ENCODE results near the gene FARS2. TPM values are rescaled to one million over a fixed set of nuclear protein-coding genes. Genes with fewer than 3 reads are reported as not detected.
A peak's percentile ranks its signal among the peaks of the same experiment; 100 is the strongest.

FARS2 gene
- total and polyA plus RNA-seq, 5 donors = 13.9 to 19.6 (median 16.7) TPM

GRCh38 chr6:5274231-5274630, 12.9 kb downstream of the FARS2 start:
- DNase-seq = no peak

GRCh38 chr6:5275497-5275896, 14.2 kb downstream of the FARS2 start:
- WGBS = 80% methylated on average over 2 of the region's 2 CpGs
- H3K4me3 ChIP-seq (ENCODE audit: low read length) = no peak overlapping the region
- DNase-seq = no peak
- no peak overlapping the region for H3K27ac ChIP-seq (ENCODE audit: low read length)
- no peak for ATAC-seq
- intact Hi-C loops (cut with DNase I) = no loop called here
- H3K9me3 ChIP-seq (ENCODE audit: control insufficient read depth, low read length) = no peaks in the 10 kb centered on the region
- H3K4me1 ChIP-seq (ENCODE audit: control insufficient read depth, insufficient read depth, low read length) = no peaks in the 10 kb centered on the region
- no peaks in the 10 kb centered on the region for H3K27me3 ChIP-seq (ENCODE audit: control insufficient read depth, insufficient read depth)

More at GRCh38 chr6:5274231-5274630, 12.9 kb downstream of the FARS2 start:
- no peak for ATAC-seq
- Histone ChIP-seq H3K27ac (ENCODE audit: low read length) (no peak overlapping the region), H3K4me1 (ENCODE audit: control insufficient read depth, insufficient read depth, low read length) (no peaks in the 10 kb centered on the region), H3K27me3 (ENCODE audit: control insufficient read depth, insufficient read depth) (no peaks in the 10 kb centered on the region), H3K4me3 (ENCODE audit: low read length) (no peak overlapping the region), H3K9me3 (ENCODE audit: control insufficient read depth, low read length) (no peaks in the 10 kb centered on the region)
- intact Hi-C loops (cut with DNase I) = no loop called here
- WGBS = 97% methylated on average over 3 of the region's 3 CpGs

DNA sequence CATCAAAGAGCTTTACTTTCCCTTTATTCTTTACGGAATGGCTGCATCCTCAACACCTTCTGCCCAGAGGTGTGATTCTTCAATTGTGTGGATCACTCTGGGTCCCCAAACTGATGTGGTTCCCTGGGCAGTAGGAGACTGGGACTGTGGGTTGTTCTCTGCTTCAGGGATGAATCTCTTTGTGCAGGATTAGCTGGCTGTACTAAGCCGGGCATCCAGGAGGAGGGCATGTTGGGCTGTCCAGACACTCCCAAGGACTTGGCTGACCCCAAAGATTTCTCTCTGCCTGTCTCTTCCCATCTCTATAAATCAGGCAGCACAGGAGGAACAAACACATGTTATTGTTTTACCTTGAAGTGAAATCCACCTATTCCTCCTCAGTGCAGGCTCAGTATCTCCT, 15.3 kb downstream of the FARS2 start:
- DNase-seq (no peak), ATAC-seq (no peak)
- Histone ChIP-seq H3K4me1 (ENCODE audit: control insufficient read depth, insufficient read depth, low read length) (no peaks in the 10 kb centered on the region), H3K27me3 (ENCODE audit: control insufficient read depth, insufficient read depth) (no peaks in the 10 kb centered on the region), H3K4me3 (ENCODE audit: low read length) (no peak overlapping the region), H3K9me3 (ENCODE audit: control insufficient read depth, low read length) (no peaks in the 10 kb centered on the region), H3K27ac (ENCODE audit: low read length) (no peak overlapping the region)
- WGBS = 90% methylated on average over 2 of the region's 2 CpGs
- intact Hi-C loops (cut with DNase I) = no loop called here

DNA sequence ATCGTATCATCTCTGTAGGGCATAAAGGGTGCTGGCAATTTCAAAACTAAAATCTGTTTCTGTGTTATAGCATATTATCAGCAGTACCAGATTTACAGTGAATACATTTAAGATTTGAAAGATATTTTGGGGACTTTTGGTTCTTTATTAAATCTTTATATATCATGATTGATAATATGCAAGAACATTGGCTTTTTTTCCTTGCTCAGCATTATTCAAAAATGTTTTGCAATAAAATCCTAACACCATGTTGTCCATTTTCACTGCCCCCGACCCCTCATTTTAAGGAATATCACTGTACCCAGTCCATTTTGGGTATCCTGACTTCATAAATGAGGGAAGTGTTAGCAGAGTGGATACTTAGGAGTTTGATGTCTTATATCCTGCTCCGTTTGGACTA, 16.3 kb downstream of the FARS2 start:
- H3K27ac ChIP-seq (ENCODE audit: low read length) = no peak overlapping the region
- intact Hi-C loops (cut with DNase I) = no loop called here
- 91% methylated on average over 3 of the region's 3 CpGs for WGBS
- DNase-seq (no peak), ATAC-seq (no peak)
- H3K9me3 ChIP-seq (ENCODE audit: control insufficient read depth, low read length) = no peaks in the 10 kb centered on the region
- no peaks in the 10 kb centered on the region for H3K27me3 ChIP-seq (ENCODE audit: control insufficient read depth, insufficient read depth)
- no peaks in the 10 kb centered on the region for H3K4me1 ChIP-seq (ENCODE audit: control insufficient read depth, insufficient read depth, low read length)
- no peak overlapping the region for H3K4me3 ChIP-seq (ENCODE audit: low read length)

DNA sequence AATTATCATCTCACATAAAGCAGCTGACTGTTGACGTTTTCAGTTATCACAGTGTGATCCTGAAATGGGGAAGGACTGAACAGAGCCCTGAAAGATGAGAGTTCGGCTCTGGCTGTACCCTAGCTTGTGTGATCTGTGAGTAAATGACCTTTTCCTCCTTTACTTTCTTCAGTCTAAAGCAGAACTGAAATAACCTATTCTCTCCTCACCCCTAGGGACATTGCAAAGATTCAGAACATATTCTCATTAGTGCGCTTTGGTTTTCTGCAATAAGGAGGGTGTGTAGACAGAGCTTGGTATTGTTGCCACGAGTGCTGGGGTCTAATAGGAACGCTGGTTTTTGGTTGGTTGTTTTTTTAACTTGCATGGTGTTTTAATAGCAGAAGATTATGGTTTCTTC, 16.7 kb downstream of the FARS2 start:
- Histone ChIP-seq H3K27me3 (ENCODE audit: control insufficient read depth, insufficient read depth) (no peaks in the 10 kb centered on the region), H3K9me3 (ENCODE audit: control insufficient read depth, low read length) (no peaks in the 10 kb centered on the region), H3K4me1 (ENCODE audit: control insufficient read depth, insufficient read depth, low read length) (no peaks in the 10 kb centered on the region), H3K27ac (ENCODE audit: low read length) (no peak overlapping the region), H3K4me3 (ENCODE audit: low read length) (no peak overlapping the region)
- intact Hi-C loops (cut with DNase I) = no loop called here
- DNase-seq = no peak
- ATAC-seq = no peak
- WGBS = 88% methylated on average over 5 of the region's 5 CpGs

DNA sequence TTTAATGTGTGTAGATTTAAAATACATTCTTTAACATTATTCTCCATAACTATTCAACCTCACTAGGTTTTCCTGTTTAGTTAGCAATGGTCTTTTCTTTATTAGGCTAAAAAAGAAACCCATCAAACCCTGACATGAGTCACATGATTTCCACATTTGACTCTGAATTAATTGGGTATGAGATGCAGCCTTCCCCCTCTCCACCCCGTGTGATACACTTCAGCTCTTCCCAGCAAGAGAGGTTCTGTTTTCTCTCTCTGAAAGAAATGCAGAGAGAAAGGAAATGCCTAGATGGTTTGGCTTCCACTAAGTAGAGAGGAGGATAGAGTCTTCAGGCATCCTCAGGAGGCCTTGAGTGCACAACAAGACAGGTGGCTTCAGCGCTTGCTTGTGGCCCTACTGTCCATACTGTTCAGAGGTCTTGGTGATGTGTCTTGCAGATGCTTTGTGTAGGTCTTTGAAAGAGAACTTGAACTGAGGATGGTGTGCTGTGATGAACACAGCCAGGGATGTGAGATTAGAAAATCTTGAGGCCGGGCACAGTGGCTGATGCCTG, 17.3 kb downstream of the FARS2 start:
- Histone ChIP-seq H3K9me3 (ENCODE audit: control insufficient read depth, low read length) (no peaks in the 10 kb centered on the region), H3K27ac (ENCODE audit: low read length) (no peak overlapping the region), H3K4me3 (ENCODE audit: low read length) (no peak overlapping the region), H3K27me3 (ENCODE audit: control insufficient read depth, insufficient read depth) (no peaks in the 10 kb centered on the region), H3K4me1 (ENCODE audit: control insufficient read depth, insufficient read depth, low read length) (no peaks in the 10 kb centered on the region)
- no peak for DNase-seq
- ATAC-seq = no peak
- WGBS = 88% methylated on average over 3 of the region's 3 CpGs
- intact Hi-C loops (cut with DNase I) = no loop called here

- DNase-seq (no peak), ATAC-seq (no peak)
- 97% methylated on average over 2 of the region's 2 CpGs for WGBS
- Histone ChIP-seq H3K4me3 (ENCODE audit: low read length) (no peak overlapping the region), H3K4me1 (ENCODE audit: control insufficient read depth, insufficient read depth, low read length) (no peaks in the 10 kb centered on the region), H3K9me3 (ENCODE audit: control insufficient read depth, low read length) (no peaks in the 10 kb centered on the region), H3K27ac (ENCODE audit: low read length) (no peak overlapping the region), H3K27me3 (ENCODE audit: control insufficient read depth, insufficient read depth) (no peaks in the 10 kb centered on the region)
- intact Hi-C loops (cut with DNase I) = no loop called here
Observed at GRCh38 chr6:5279891-5280338, 18.6 kb downstream of the FARS2 start.

GRCh38 chr6:5280920-5281319, 19.6 kb downstream of the FARS2 start:
- DNase-seq (no peak), ATAC-seq (no peak)
- no peak overlapping the region for H3K27ac ChIP-seq (ENCODE audit: low read length)
- H3K4me3 ChIP-seq (ENCODE audit: low read length) = no peak overlapping the region
- H3K27me3 ChIP-seq (ENCODE audit: control insufficient read depth, insufficient read depth) = no peaks in the 10 kb centered on the region
- intact Hi-C loops (cut with DNase I) = no loop called here
- 71% methylated on average over 2 of the region's 2 CpGs for WGBS
- no peaks in the 10 kb centered on the region for H3K4me1 ChIP-seq (ENCODE audit: control insufficient read depth, insufficient read depth, low read length)
- no peaks in the 10 kb centered on the region for H3K9me3 ChIP-seq (ENCODE audit: control insufficient read depth, low read length)

- ATAC-seq = no peak
- 73% methylated on average over 9 of the region's 9 CpGs for WGBS
- Histone ChIP-seq H3K4me1 (ENCODE audit: control insufficient read depth, insufficient read depth, low read length) (peaks cover 5% of the 10 kb centered on the region), H3K4me3 (ENCODE audit: low read length) (no peak overlapping the region), H3K9me3 (ENCODE audit: control insufficient read depth, low read length) (no peaks in the 10 kb centered on the region), H3K27me3 (ENCODE audit: control insufficient read depth, insufficient read depth) (no peaks in the 10 kb centered on the region), H3K27ac (ENCODE audit: low read length) (no peak overlapping the region)
- intact Hi-C loops (cut with DNase I) = no loop called here
- no peak for DNase-seq
Observed at GRCh38 chr6:5282191-5282623, 20.9 kb downstream of the FARS2 start.

DNA sequence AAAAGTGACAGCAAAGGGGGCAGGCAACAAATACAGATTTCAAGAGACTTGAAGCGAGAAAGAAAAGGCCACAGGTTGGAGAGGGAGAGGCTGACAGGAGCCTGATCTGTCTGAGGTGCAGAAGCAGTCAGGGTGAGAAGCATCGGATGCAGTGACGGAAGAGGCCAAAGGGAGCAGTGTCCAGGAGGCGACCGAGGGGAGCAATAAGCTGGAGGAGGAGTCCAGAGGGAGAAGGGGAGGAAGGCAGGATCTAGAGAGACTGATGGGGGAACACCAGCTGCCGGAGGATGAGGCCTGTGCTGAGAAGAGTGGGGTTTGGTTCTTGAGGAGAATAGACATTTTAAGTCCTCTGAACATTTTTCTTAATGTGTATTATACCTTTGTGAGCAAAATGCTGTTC, 23.8 kb downstream of the FARS2 start:
- intact Hi-C loops (cut with DNase I) = no loop called here
- 90% methylated on average over 6 of the region's 6 CpGs for WGBS
- ATAC-seq (no peak), DNase-seq (no peak)
- no peaks in the 10 kb centered on the region for H3K27me3 ChIP-seq (ENCODE audit: control insufficient read depth, insufficient read depth)
- no peaks in the 10 kb centered on the region for H3K9me3 ChIP-seq (ENCODE audit: control insufficient read depth, low read length)
- H3K4me3 ChIP-seq (ENCODE audit: low read length) = no peak overlapping the region
- no peak overlapping the region for H3K27ac ChIP-seq (ENCODE audit: low read length)
- peaks cover 12% of the 10 kb centered on the region for H3K4me1 ChIP-seq (ENCODE audit: control insufficient read depth, insufficient read depth, low read length)

DNA sequence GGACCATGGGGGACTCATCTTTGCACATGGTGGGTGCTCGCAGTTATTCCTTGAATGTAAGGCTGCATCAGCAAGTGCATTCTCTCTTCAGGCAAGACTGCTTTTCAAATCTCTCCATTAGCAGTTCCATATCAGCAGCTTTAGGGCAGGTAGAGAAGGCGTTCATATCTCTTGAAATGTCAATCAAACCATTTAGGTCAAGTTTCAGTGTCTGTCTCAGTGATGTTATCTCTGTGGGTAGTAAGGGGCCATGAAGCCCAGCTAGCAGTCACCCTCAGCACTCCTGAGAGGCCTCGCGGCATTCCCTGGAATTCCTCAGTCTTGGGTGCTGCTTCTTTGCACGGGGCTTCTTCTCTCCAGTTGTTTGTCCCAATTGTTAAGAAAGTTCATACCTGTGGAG, 24.2 kb downstream of the FARS2 start:
- WGBS = 91% methylated on average over 5 of the region's 5 CpGs
- DNase-seq (no peak), ATAC-seq (no peak)
- intact Hi-C loops (cut with DNase I) = no loop called here
- Histone ChIP-seq H3K9me3 (ENCODE audit: control insufficient read depth, low read length) (no peaks in the 10 kb centered on the region), H3K27me3 (ENCODE audit: control insufficient read depth, insufficient read depth) (no peaks in the 10 kb centered on the region), H3K27ac (ENCODE audit: low read length) (no peak overlapping the region), H3K4me3 (ENCODE audit: low read length) (no peak overlapping the region), H3K4me1 (ENCODE audit: control insufficient read depth, insufficient read depth, low read length) (peaks cover 12% of the 10 kb centered on the region)

DNA sequence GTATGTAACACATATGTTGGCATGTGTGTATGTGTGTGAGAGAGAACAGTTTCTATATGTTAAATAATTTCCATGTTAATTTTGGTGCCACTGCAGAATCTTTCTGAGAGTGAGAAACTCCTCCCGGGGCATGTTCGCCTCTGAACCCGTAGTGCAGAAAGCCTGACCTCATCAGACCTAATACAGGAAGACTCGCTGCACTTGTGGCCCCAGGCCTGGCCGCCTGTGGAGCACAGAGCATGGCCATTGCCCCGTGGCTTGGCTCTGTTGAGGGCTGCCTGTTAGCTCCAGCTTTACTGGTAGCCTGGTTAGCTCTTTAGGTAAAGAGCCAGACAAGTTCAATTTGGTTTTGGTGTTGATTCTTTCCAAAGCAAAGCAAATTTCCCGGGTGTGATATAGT, 25.5 kb downstream of the FARS2 start:
- intact Hi-C loops (cut with DNase I) = no loop called here
- 83% methylated on average over 7 of the region's 7 CpGs for WGBS
- Histone ChIP-seq H3K27me3 (ENCODE audit: control insufficient read depth, insufficient read depth) (no peaks in the 10 kb centered on the region), H3K4me1 (ENCODE audit: control insufficient read depth, insufficient read depth, low read length) (peaks cover 12% of the 10 kb centered on the region), H3K4me3 (ENCODE audit: low read length) (no peak overlapping the region), H3K9me3 (ENCODE audit: control insufficient read depth, low read length) (no peaks in the 10 kb centered on the region), H3K27ac (ENCODE audit: low read length) (no peak overlapping the region)
- peak in 1 of 3 donors; percentile 34 for DNase-seq
- ATAC-seq = peak in 1 of 2 donors; percentile 57

Measured in right cardiac atrium (tissue), 5 donors.